Esophagus muscularis mucosa (tissue), 4 donors: ENCODE data around the gene YIPF6. TPM values are rescaled to one million over a fixed set of nuclear protein-coding genes. Genes with fewer than 3 reads are reported as not detected.

ENCODE experiments used
- DNase-seq: peaks from one replicate; pipeline ENCODE4 v3.0.0-alpha.2; 2017; ENCODE audit errors: extremely low spot score
- H3K27ac ChIP-seq, 4 donors: fragments of 200-600 bp; sonication (generic); replicated peaks in 1 of 4; 1 replicate in 3 of 4; 2 replicates in 1 of 4; pipeline ENCODE4 v1.5.1; 2016 to 2019; ENCODE audit warnings: mild to moderate bottlenecking in 1 of 4
- H3K27me3 ChIP-seq, 4 donors: fragments of 200-600 bp; sonication (generic); one replicate each; pipeline versions ENCODE4 v1.5.1 to v1.6.0; 2016 to 2019
- H3K36me3 ChIP-seq, 4 donors: fragments of 200-600 bp; sonication (generic); one replicate each; pipeline ENCODE4 v1.5.1; 2016 to 2019
- H3K4me1 ChIP-seq, 4 donors: fragments of 200-600 bp; sonication (generic); one replicate each; pipeline ENCODE4 v1.5.1; 2016 to 2019
- H3K4me3 ChIP-seq, 4 donors: fragments of 200-600 bp; sonication (generic); 1 replicate in 2 of 4; 2 replicates in 2 of 4; pipeline ENCODE4 v1.5.1; 2016 to 2019; ENCODE audit warnings: mild to moderate bottlenecking in 4 of 4, moderate library complexity in 1 of 4
- H3K9me3 ChIP-seq, 4 donors: fragments of 200-600 bp; sonication (generic); 1 replicate in 3 of 4; 2 replicates in 1 of 4; pipeline ENCODE4 v1.5.1; 2016 to 2019
- CTCF ChIP-seq, 3 experiments: fragments of 200-600 bp in 2 of 3; fragments of 450-650 bp in 1 of 3; sonication (generic) in 2 of 3; IDR thresholded peaks; one replicate each; pipeline ENCODE4 v1.5.1; 2017 to 2019; ENCODE audit warnings: antibody characterized with exemption in 3 of 3, mild to moderate bottlenecking in 2 of 3, moderate library complexity in 1 of 3
- EP300 ChIP-seq: sonication (generic); formaldehyde crosslinking; IDR thresholded peaks from one replicate; pipeline ENCODE4 v1.6.1; 2017; ENCODE audit warnings: antibody characterized with exemption
- POLR2A ChIP-seq: fragments of 450-650 bp; IDR thresholded peaks from one replicate; pipeline ENCODE4 v1.6.1; 2017; ENCODE audit warnings: antibody characterized with exemption, moderate library complexity, mild to moderate bottlenecking, low read depth
- POLR2AphosphoS5 ChIP-seq, 2 donors: sonication (generic); formaldehyde crosslinking; IDR thresholded peaks; one replicate each; pipeline ENCODE4 v1.6.1; 2017; ENCODE audit warnings: antibody characterized with exemption in 2 of 2
- WGBS: methylation state at CpG from one replicate; pipeline ENCODE4 v1.1.5; 2018; 5-methylcytosine and 5-hydroxymethylcytosine counted together
- intact Hi-C: fragments of 100-400 bp; cut with DNase I; formaldehyde crosslinking; loops from one replicate; pipeline ENCODE4 v1.15.1; 2023
- total RNA-seq, 4 donors: library from RNA; depleted of rRNA; stranded (reverse); fragments of >200 nt; gene quantifications; one replicate each; pipeline versions ENCODE4 v1.1.0 to v1.2.1, GENCODE V29; 2016

YIPF6 gene
- total RNA-seq = 10 to 100 TPM; 22.4 to 28.5 (median 24.5) TPM

GRCh38 chrX:68498508-68499379 is at the start of gene YIPF6:
YIPF6 (plus strand) TSS chrX:68499051; CDS start chrX:68499067, 16 bp downstream.
- peak; percentile 88 for DNase-seq
- Histone ChIP-seq H3K4me3 (peak within 1 kb of the TSS; percentile 62 to 75 (median 71)), H3K9me3 (no peaks in the 10 kb centered on the region), H3K4me1 (peaks cover 10 to 27% (median 19%) of the 10 kb centered on the region in 4 donors), H3K27me3 (peaks cover 0 to 5% (median 0%) of the 10 kb centered on the region in 4 donors), H3K27ac (peak within 1 kb of the TSS; percentile 89 to 94 (median 93)), H3K36me3 (no peaks in the 10 kb centered on the region)
- WGBS = 31% methylated on average over 68 of the region's 68 CpGs
- TF ChIP-seq POLR2A (peak; percentile 28), POLR2AphosphoS5 (IDR thresholded peaks at IDR 0.05) (peak; percentile 89 to 91), EP300 (no peak)
- intact Hi-C loops = no loop called here

- TF ChIP-seq CTCF (IDR thresholded peaks at IDR 0.05) = no peak
- Histone ChIP-seq H3K9me3 (no peaks in the 10 kb centered on the region), H3K4me3 (no peak overlapping the region), H3K27me3 (no peaks in the 10 kb centered on the region), H3K27ac (no peak overlapping the region), H3K4me1 (no peaks in the 10 kb centered on the region), H3K36me3 (no peaks in the 10 kb centered on the region)
- intact Hi-C loops = no loop called here
- DNase-seq = no peak
- WGBS = 65% methylated on average over 8 of the region's 8 CpGs
Measured at GRCh38 chrX:68451720-68452119, 47.1 kb upstream of the YIPF6 start.

- intact Hi-C loops = no loop called here
- TF ChIP-seq POLR2AphosphoS5 (IDR thresholded peaks at IDR 0.05) (no peak), CTCF (IDR thresholded peaks at IDR 0.05) (no peak)
- Histone ChIP-seq H3K9me3 (no peaks in the 10 kb centered on the region), H3K27ac (no peak overlapping the region), H3K4me3 (no peak overlapping the region), H3K36me3 (no peaks in the 10 kb centered on the region), H3K4me1 (no peaks in the 10 kb centered on the region), H3K27me3 (no peaks in the 10 kb centered on the region)
- DNase-seq = no peak
- WGBS = 74% methylated on average over 8 of the region's 8 CpGs
Measured at GRCh38 chrX:68454476-68455150, 44.2 kb upstream of the YIPF6 start.

GRCh38 chrX:68455151-68455510 is 43.7 kb upstream of the YIPF6 start:
- no peak for TF ChIP-seq CTCF (IDR thresholded peaks at IDR 0.05)
- TF ChIP-seq EP300 = no peak
- TF ChIP-seq POLR2AphosphoS5 (IDR thresholded peaks at IDR 0.05) = no peak
- TF ChIP-seq POLR2A = no peak
- H3K4me3 ChIP-seq = no peak overlapping the region
- H3K4me1 ChIP-seq = no peaks in the 10 kb centered on the region
- WGBS = 86% methylated on average over 4 of the region's 4 CpGs
- H3K27me3 ChIP-seq = no peaks in the 10 kb centered on the region
- no peaks in the 10 kb centered on the region for H3K9me3 ChIP-seq
- H3K27ac ChIP-seq = no peak overlapping the region
- no peaks in the 10 kb centered on the region for H3K36me3 ChIP-seq
- intact Hi-C loops = no loop called here
- DNase-seq = no peak

GRCh38 chrX:68461093-68461492 is 37.8 kb upstream of the YIPF6 start:
- Histone ChIP-seq H3K4me3 (no peak overlapping the region), H3K9me3 (no peaks in the 10 kb centered on the region), H3K4me1 (no peaks in the 10 kb centered on the region), H3K27me3 (no peaks in the 10 kb centered on the region), H3K36me3 (no peaks in the 10 kb centered on the region), H3K27ac (no peak overlapping the region)
- WGBS = 51% methylated on average over 6 of the region's 6 CpGs
- intact Hi-C loops = no loop called here
- DNase-seq = no peak
- TF ChIP-seq POLR2A = no peak
